ENCODE results near the gene ZMIZ1.

DNA sequence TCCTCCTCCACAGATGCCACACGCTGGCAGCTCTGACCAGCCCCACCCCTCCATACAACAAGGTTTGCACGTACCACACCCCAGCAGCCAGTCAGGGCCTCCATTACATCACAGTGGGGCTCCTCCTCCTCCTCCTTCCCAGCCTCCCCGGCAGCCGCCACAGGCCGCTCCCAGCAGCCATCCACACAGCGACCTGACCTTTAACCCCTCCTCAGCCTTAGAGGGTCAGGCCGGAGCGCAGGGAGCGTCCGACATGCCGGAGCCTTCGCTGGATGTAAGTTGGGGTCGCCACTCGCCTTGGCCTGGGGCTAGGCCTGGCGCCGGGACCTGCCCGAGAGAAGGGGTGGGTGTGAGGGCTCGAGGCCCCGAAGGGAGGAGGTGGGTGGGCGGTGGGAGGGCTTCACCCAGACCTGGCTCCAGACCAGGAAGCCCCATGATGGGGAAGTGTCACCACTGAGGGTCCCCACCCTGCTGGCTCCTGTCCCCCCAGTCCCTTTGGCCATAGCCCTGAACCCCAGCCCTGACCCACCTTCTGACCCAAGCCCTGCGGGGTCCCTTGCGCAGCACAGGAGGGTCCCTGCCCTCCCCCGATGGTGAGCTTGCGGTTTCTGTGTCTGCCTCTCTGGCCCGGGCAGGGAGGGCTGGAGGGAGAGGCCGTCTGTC is 242.3 kb downstream of the ZMIZ1 start:
- no peak for TF ChIP-seq CTCF (IDR thresholded peaks at IDR 0.05)
- no peak for TF ChIP-seq ZFX (IDR thresholded peaks at IDR 0.05; ENCODE audit: borderline replicate concordance)
